HG02798 (cell line): Measurements from ENCODE around the gene GFER.

ENCODE experiments used
- ATAC-seq: cut with Tn5 transposase; IDR thresholded peaks from one replicate; pipeline ENCODE4 v1.9.1; 2021; ENCODE audit warnings: mild to moderate bottlenecking; ENCODE audit not compliant: unreplicated experiment, poor library complexity

GFER gene

GRCh38 chr16:1989209-1990100, 5.5 kb downstream of the GFER start, which contains the start of gene SYNGR3:
TSS of gene SYNGR3 (plus strand) at chr16:1989970. CDS start at chr16:1990103, 133 bp downstream.
- ATAC-seq = no peak

GRCh38 chr16:1990101-1990350, 6.0 kb downstream of the GFER start:
- ATAC-seq = no peak

- no peak for ATAC-seq
These were observed 6.5 kb downstream of the GFER start for GRCh38 chr16:1990351-1991134.

- ATAC-seq = no peak
These were observed 7.2 kb downstream of the GFER start for GRCh38 chr16:1991135-1991551.

- no peak for ATAC-seq
These were observed 7.6 kb downstream of the GFER start for GRCh38 chr16:1991588-1991947.

GRCh38 chr16:1991948-1992703, 8.1 kb downstream of the GFER start:
- ATAC-seq = peak; percentile 68

GRCh38 chr16:1992704-1993317, 8.8 kb downstream of the GFER start:
- no peak for ATAC-seq

GRCh38 chr16:1993731-1994131, 9.7 kb downstream of the GFER start:
- ATAC-seq = no peak

GRCh38 chr16:1997494-1998359, 13.7 kb downstream of the GFER start:
- ATAC-seq = no peak

- ATAC-seq = no peak
These were observed 14.4 kb downstream of the GFER start for GRCh38 chr16:1998360-1998835.

- ATAC-seq = no peak
These were observed 15.1 kb downstream of the GFER start for GRCh38 chr16:1998852-1999801.

GRCh38 chr16:1999866-2000514, 16.0 kb downstream of the GFER start:
- ATAC-seq = no peak

GRCh38 chr16:2001035-2001434, 17.0 kb downstream of the GFER start:
- no peak for ATAC-seq

- no peak for ATAC-seq
These were observed 17.7 kb downstream of the GFER start for GRCh38 chr16:2001456-2002355.

- no peak for ATAC-seq
These were observed 18.6 kb downstream of the GFER start for GRCh38 chr16:2002406-2003230.

GRCh38 chr16:2003231-2003826, 19.3 kb downstream of the GFER start:
- no peak for ATAC-seq
